ENCODE measurements around the gene CYSTM1.

CYSTM1 gene

DNA sequence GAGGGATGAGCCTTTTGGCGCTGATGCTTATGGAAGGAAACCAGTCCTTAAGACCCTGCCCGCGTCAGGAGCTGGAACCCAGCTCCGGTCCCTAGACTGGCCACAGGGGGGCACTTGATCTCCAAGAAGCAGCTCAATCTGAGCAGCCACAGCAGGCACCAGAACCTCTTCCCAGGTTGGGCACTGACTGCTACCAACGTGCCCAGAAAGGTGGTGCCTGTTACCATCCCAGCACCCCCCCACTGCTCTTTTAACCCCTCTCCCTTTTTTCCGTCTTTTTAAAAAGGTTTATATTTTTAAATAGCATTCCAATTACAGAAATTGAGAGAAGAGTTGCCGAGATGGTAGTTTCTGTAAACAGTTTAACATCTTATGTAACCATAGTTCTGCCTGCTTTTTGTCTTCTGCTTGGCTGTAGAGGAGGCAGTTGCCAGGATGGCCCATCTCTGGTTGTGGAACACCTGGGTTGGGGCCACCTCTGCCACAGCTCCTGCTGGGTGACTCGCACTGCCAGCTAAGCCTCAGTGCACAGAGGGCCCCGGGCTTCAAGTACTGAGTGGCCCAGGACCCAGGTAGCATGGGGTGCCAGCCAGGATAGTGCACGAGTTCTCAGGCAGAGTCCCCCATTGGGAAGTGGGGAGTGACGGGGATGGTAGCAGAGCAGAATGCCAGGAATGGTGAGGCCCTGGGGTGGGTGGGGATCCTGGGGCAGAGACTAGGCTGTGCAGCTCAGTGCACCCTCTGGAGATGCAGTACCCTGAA lies 65.1 kb downstream of the CYSTM1 start:
- peak; percentile 68 for DNase-seq

DNA sequence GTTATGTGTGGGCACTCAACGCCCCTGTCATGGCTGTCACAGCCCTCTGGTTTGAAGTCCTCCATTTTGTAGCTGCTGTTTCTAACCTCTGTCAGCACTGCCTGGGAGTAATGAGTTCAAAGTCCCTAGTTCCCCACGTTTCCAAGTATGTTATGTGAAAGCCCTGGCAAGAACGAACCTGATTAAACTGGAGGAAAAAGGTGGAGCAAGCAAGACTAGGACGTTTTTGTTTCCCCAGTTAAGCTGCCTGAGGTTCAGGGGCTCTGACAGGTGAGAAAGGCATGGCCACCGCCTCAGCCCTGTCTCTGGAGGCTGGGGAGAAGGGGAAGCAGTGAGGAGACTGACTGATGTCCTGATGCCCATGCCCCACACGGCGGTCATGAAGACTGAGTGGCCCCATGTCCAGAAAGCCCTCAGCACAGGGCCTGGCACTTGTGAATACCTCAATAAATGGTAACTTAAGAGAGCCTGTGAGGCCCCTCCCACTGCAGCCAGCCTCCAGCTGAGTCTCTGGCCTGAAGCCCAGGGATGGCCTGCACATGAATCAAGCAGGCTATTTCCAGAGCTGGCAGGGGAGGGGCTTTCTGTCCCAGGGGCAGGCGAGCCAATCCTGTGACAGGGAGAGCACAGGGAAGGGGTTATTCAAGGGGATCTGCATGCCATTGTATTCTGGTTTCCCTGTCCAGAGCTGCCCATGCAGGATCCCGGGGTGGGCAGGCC lies 66.2 kb downstream of the CYSTM1 start:
- peak; percentile 70 for DNase-seq

DNA sequence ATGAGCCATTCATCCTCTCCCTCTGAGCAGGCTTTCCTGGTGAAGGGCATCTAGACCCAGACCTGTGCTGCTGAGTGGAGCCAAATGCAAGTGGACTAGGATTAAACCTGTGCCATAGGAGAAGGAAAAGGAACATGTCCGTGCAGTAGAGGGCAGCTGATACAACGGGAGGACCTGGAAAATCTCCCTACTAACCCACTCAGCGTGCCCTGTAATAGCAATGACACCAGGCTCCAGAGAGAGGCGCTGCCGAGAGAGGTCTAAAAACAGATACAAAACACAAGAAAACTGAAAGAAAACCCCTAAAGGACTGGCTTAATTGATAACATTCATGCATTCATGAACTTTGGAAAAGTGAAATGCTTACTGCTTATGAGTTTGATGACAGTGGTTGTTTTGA lies 67.1 kb downstream of the CYSTM1 start:
- no peak for DNase-seq

DNA sequence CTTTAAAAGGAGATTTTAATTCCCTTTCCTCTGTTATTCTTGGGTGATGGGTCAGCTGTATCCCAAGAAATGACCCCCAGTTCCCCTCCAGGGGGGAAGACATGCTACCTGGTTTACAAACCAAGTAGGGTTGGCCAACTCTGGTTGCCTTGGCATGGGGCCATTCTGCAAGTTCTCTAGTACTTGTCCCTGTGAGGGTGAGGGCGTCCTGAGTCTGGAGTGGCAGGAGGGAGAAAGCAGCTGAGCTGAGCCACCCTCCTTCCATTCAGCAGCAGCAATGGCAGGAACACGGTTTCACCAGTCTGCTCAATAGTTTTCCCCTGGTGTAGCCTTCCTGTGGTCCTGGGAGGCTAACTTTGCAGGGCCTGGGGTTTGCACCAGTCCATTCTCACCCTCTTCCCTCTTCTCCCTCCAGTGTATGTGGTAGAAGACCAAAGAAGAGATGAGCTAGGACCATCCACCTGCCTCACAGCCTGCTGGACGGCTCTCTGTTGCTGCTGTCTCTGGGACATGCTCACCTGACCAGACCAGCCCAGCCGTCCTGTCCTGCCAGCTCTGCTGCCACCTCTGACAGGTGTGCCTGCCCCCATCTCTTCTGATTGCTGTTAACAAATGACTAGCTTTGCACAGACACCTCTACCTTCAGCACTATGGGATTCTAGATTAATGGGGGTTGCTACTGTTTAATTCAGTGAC lies 68.0 kb downstream of the CYSTM1 start:
- DNase-seq: no peak

DNA sequence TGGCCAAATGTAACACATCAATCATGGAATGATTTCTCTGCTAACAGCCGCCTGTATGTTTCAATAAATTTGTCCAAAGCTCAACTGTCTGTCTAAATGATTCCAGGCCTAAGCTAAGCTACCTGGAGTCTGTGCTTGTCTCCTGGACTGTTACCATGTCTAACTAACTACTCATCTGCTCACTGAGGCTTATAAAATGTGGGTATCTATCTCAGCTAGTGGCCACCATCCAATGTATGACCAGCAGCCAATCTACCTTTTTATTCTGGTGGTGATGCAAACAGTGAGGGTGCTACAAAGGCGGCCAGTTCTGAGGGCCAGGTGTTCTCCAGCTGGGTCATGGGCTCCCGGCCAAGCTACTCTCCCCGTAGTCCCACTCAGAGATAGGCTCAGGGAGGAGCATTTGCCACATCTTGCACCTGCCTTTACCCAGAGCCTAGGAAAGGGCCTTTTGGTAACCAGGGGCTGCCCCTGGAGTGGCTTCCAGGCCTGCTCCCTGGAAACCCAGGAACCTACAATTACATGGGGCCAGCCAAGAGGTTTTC lies 68.8 kb downstream of the CYSTM1 start:
- peak; percentile 47 for DNase-seq

DNA sequence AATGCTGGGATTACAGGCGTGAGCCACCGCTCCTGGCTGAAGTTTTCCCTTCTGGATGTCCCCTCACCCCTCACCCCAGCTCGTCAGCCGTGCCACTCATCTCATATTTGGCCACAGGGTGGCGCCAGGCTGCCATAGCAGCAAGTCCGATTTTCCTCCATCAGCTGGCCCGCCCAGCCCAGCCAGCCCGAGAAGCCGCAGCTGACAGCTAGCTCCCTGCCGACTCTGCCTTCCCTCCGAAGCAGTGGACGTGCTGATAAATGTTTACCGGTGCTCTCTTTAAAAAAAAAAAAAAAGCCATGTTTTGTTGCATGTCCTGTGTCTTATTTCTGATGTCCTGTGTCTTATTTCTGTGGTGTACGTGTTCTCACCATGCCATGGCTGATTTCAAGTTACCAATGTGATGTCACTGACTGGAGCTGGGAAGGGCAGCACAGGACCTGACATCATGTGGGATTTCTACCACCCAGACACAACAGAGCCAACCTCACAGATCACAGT lies 69.6 kb downstream of the CYSTM1 start:
- peak; percentile 73 for DNase-seq

DNA sequence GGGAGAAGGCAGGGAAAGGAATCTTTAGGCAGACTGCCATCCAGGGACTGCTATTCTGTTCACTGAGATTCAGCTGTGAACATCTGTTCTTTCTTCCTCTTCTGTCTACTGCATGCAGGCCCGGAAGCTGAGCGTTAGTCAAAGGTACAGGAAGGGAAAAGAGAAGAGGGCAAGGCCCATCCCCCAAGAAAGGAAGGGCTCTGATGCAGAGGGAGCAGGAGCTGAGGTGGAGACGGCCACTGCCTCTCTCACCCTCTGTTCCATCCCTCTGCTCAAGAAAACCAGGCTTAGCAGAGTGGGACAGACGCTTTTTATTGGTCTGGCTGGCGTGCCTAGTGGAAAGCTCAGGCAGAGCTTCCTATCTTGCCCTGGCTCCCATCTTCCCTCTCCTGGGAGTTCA lies 70.4 kb downstream of the CYSTM1 start:
- DNase-seq: no peak

DNA sequence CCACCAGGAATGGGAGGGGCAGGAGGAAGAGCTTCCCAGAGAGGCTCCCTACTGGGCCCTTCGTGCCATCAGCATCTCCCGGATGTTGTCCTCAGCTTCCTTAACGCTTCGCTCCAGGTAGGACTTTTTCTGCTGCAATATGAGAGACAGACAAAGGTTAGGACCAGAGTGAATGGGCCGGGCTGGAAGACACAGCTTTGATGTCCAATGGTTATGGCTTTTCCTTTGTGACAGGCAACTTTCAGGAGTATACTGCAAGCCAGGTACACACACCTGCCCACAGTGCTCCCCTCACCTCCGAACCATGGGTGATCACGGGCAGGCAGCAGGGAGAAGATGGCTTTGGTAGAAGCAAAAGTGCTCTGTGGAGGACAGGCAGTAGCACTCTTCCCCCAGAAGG lies 70.9 kb downstream of the CYSTM1 start:
- DNase-seq: no peak

DNA sequence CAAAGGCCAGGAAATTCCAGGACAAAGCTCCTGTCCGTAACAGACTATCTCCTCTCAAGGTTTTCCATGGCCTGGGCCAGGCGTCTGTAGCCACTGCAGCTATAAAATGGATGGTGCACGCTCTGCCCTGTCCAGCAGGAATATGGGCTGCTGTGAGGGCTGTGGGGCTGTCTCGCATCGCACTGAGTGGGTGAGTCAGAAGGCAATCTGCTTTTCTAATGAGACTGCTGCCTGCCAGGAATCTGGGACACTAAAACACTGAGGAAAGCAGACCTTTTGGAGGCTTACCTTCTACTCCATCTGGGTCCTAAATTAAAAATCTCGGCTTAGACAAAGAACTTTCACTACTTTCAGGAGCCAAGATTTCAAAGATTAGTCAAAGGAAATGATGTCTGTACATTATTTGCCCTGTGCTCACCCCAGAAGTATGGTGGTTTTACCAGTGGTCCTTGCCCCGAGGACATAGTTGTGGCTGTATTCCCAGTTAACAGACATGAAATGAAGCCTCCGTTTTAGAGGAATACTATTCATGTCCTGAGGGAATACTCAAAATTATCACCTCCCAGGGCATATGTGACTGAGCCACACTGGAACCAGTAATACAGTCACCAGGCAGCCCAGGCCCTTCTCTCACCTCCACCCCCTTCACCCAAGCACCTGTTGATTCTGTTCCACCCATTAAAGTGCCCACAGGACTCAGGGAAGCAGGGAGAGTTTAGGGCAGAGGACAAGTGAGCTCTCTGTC lies 71.6 kb downstream of the CYSTM1 start:
- DNase-seq: no peak

DNA sequence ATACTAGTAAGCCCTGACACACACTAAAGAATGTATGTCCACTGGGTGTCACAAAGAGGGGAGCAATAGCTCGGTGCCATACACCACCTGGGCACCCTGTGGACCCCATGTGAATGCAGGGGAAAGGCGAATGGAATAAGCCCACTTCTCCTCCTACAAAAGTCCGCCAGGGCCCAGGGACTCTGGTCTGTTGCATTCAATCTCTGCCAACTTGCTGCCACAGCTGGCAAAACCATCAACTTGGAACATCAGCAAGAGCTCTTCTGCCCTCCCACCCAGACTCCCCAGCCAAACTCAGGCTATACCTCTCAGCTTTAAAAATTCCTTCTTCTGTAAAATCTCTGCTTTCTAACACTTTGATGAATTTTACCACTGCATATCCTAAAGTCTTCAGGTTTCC lies 73.4 kb downstream of the CYSTM1 start:
- DNase-seq: no peak

DNA sequence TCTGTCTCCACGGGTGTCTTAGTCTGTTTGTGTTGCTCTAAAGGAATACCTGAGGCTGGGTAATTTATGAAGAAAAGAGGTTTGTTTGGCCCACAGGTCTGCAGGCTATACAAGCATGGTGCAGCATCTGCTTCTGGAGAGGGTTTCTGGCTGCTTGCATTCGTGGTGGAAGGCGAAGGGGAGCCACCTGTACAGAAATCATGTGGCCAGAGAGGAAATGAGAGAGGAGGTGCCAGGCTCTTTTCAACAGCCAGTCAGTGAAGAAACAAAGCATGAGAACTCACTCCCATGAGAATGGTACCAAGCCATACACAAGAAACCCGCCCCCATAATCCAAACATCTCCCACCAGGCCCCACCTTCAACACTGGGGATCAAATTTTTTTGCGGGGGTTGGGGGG lies 74.5 kb downstream of the CYSTM1 start:
- DNase-seq: no peak

DNA sequence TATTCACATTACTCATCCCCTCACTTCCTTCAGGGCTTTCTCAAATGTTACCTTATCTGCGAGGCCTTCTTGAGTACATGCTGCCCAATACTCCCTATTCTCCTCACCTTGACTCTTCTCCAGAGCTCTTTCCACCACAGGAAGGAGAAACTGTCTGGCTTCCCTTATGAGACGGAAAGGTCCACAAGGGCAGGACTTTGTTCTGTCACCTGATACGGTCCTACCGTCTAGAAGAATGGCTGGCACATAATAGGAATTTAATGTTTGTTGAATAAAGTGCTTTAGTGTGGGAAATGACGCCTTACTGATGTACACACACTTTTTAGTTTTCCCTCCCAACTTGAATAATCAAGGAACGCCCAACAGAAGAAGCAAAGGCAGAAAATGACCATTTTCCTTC lies 75.4 kb downstream of the CYSTM1 start:
- no peak for DNase-seq

DNA sequence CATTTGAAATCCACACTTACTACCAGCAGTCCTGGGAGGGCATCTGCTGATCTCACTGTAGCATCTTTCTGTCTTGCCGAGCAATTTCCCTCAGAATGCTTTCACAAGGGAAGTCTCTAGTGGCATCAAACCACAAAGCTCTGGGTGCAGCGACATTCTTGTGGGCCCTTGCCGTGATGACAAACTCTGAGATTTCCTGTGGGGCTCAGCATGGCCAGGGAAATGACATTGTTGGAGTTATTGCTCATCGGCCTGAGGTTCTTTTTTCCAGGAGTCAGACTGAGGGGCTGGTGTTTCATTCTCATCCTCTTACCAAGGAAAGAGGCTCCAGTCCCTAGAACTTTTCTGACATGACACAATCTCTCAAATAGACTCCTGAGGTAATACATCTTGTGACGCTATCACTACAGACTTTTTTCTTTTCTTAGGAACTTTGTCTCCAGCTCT lies 76.6 kb downstream of the CYSTM1 start:
- peak; percentile 68 for DNase-seq

DNA sequence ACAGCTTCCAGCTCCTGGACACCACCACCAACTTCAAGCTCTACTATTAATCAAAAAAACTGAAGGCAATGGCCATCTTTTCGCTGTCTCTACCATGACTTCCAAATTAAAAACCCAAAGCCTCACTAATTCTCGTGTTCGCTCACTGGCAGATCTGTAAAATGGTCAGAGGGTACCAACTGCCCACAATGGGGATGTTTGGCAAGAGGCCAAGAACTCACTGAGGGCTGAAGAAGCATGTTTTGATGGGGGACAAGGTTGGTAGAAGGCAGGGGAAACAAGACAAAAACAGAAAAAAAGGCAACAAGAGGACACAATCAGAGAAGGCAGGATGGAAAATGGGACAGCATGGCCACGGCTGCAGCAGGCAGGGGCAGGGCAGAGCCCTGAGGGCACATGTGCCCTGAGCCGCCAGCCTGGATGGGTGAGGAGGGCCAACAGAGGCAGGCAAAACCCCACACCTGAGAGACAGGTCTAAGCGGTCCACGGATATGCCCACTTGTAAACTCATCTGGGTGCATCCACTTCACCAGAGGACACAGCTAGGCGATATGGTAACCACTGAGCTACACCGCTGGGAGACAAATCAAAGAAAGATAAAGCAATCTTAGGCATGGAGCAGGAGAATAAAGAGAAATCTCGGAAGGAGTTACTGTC lies 77.6 kb downstream of the CYSTM1 start:
- no peak for DNase-seq

DNA sequence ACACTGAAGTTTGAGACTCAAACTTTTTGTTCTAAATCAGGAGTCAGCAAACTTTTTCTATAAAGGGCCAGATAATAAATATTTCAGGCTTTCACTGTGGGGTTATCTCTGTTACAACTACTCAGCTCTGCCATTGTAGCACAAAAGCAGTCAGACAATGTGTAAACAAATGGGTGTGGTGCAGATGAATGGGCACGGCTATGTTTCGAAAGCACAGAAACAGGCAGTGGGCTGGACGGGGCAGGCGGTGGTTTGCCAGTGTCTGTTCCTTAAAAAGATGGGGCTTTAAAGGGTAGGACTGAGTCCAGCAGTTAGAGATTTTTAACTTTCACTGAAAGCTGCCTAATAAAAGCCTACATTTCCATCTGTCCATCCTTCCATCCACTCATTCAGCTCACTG lies 79.0 kb downstream of the CYSTM1 start:
- no peak for DNase-seq

DNA sequence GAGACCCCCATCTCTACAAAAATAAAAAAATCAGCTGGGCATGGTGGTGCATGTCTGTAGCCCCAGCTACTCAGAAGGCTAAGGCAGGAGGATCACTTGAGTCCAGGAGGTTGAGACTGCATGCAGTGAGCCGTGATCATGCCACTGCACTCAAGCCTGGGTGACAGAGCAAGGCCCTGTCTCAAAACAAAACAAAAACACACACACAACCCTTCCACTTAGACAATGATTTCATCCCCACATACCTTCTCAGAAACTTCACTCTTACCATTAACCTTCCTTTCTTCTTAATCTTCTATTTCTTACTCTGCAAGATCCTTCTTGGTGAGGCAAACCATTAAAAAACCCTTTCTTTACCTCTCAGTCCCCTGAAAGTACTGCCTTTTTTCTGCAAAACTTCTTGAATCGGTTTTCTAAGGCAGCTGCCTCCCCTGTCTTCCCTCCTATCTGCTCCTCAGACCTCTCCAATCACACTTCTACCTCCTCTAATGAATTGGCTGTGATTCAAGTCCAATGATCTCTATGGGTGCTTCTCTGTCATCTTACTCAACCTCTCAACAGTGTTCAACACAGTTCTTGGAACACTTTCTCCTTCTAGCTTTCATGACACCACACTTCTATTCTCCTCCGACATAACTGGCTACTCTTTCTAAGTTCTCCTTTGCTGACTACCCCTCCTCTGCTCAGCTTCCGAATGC lies 80.6 kb downstream of the CYSTM1 start:
- no peak for DNase-seq

DNA sequence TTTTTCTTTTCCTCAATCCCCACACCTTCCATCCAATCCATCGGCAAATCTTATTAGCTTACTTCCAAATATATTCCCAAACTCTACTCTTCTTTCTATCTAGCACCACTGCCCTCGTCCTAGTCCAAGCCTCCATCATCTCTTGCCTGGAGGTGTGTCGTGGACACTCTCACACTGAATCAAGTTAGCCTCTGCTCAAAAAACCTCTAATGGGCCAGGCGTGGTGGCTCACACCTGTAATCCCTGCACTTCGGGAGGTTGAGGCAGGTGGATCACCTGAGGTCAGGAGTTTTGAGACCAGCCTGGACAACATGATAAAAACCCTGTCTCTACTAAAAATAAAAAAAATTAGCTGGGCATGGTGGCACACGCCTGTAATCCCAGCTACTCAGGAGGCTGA lies 81.7 kb downstream of the CYSTM1 start:
- no peak for DNase-seq

DNA sequence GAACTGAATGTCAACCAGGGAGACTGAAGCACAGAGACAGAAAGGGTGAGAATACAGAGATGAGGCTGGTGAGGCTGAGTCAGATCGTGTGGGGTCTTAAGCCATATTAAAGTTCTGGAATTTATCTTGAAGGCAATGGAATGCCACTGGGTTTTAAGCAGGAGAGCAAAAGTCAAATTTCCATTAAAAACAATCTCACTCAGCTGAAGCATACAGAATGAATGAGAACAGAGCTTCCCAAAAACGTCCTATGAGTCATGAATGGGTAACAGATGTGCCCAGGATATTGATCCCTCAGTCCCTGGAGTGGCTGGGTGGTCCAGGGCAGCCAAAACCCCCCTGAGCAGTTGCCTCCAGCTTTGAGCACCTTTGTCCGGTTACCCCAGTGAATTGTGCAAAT lies 83.0 kb downstream of the CYSTM1 start:
- DNase-seq: no peak

DNA sequence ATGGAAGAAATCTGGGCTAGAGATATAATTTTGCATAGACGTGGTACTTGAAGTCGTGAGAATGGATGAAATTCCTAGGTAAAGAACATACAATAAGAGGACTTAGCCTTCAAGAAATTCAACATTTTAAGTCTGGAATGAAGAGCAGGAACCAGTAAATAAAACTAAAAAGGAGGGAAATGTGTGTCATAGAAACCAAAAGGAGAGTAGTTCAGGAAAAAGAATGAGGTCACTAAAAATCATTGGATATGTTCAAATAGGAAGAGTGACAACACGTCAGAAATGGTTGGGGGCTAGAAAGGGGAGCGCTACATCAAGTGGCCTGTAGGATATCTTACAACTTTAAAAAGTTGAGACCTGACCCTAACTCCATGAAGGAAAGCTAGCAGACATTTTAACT lies 83.9 kb downstream of the CYSTM1 start:
- no peak for DNase-seq

DNA sequence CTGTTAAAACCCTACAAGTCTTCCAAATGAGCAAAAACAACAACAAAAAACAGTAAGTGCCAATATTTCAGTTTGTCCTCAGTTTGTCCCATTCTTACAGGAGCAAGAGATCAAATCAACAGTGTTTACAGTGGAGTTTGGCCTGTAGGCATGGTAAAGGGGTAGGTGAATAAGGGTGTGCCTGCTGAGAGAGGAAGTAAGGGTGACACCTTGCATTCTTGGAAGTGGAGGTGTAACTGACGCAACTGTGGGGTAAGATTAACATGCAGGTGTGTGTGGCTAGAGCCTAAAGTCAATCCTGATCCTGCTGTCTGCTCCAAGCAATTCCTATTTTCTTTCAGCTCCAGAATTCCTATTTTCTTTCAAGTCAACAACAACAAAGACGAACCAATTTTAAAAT lies 84.5 kb downstream of the CYSTM1 start:
- no peak for DNase-seq

DNA sequence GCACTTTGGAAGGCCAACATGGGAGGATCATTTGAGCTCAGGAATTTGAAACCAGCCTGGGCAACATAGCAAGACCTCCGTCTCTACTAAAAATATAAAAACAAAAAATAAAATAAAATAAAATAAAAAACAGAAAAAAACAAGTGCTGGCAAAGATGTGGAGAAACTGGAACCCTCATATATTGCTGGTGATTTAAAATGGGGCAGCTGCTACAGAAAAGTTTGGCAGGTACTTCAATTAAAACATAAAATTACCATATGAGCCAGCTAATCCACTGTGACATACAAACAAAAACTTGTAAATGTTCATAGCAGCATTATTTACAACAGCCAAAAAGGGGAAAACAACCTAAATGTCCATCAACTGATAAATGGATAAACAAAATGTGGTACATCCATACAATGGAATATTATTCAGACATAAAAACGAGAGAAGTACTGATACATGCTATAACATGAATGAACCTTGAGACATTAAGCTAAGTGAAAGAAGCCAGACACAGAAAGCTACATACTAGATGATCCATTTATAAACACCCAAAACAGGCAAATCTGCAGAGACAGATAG lies 85.2 kb downstream of the CYSTM1 start:
- DNase-seq: no peak

Data from RPMI8226 (cell line).